NCI-H2171 treated with DMSO at 0.1 percent for 48 hours (cell line): ENCODE results near the gene IL22RA1.

Experiments used
- DNase-seq: peaks from one replicate; lab custom pipeline; 2025; lab: John Stamatoyannopoulos, UW

Gene IL22RA1

GRCh38 chr1:24111996-24112779 lies 30.8 kb downstream of the IL22RA1 start, which contains the start of gene MYOM3:
MYOM3 (minus strand) TSS chr1:24112135; CDS start chr1:24108636, 3,499 bp downstream.
- DNase-seq: peak; percentile 63

- no peak for DNase-seq
These were observed 31.5 kb downstream of the IL22RA1 start for GRCh38 chr1:24111262-24111995.

GRCh38 chr1:24110642-24111261 lies 32.2 kb downstream of the IL22RA1 start:
- DNase-seq: no peak

- DNase-seq: no peak
These were observed 33.1 kb downstream of the IL22RA1 start for GRCh38 chr1:24109686-24110475.

GRCh38 chr1:24109166-24109483 lies 33.8 kb downstream of the IL22RA1 start:
- no peak for DNase-seq

- DNase-seq: no peak
These were observed 34.4 kb downstream of the IL22RA1 start for GRCh38 chr1:24108334-24109165.

GRCh38 chr1:24107462-24108138 lies 35.3 kb downstream of the IL22RA1 start:
- no peak for DNase-seq

- DNase-seq: no peak
These were observed 37.4 kb downstream of the IL22RA1 start for GRCh38 chr1:24105368-24106160.

GRCh38 chr1:24104854-24105253 lies 38.1 kb downstream of the IL22RA1 start:
- no peak for DNase-seq

GRCh38 chr1:24103879-24104278 lies 39.1 kb downstream of the IL22RA1 start:
- DNase-seq: no peak

- DNase-seq: no peak
These were observed 39.5 kb downstream of the IL22RA1 start for GRCh38 chr1:24103408-24103807.

- DNase-seq: no peak
These were observed 40.0 kb downstream of the IL22RA1 start for GRCh38 chr1:24102961-24103360.

GRCh38 chr1:24101796-24102586 lies 40.9 kb downstream of the IL22RA1 start:
- DNase-seq: no peak

- peak; percentile 61 for DNase-seq
These were observed 41.8 kb downstream of the IL22RA1 start for GRCh38 chr1:24100945-24101737.

GRCh38 chr1:24098943-24099638 lies 43.8 kb downstream of the IL22RA1 start:
- no peak for DNase-seq

GRCh38 chr1:24098102-24098501 lies 44.8 kb downstream of the IL22RA1 start:
- no peak for DNase-seq

- DNase-seq: no peak
These were observed 45.3 kb downstream of the IL22RA1 start for GRCh38 chr1:24097663-24098062.

GRCh38 chr1:24096739-24097103 lies 46.2 kb downstream of the IL22RA1 start:
- no peak for DNase-seq
